RWPE1 (cell line): ENCODE measurements around the gene GNG4.

Experiments used
- CTCF ChIA-PET: fragments of 350-600 bp; sonication (Branson Sonifier 250); formaldehyde crosslinking; extraction: SDS; loops from one replicate; lab custom pipeline; 2021; lab: Yijun Ruan, JAX
- POLR2A ChIA-PET: fragments of 400-600 bp; formaldehyde crosslinking; extraction: SDS; loops from one replicate; lab custom pipeline; 2020; ENCODE audit warnings: antibody characterized with exemption; ENCODE audit not compliant: low non-redundant PET; lab: Yijun Ruan, JAX
- DNase-seq: peaks from one replicate; pipeline ENCODE4 v3.0.0; 2012; ENCODE audit warnings: low spot score
- H3K27ac ChIP-seq: fragments of 450-650 bp; 2 replicates; pipeline ENCODE4 v1.5.1; 2017
- CTCF ChIP-seq: fragments of 450-650 bp; conservative IDR thresholded peaks from 2 replicates; pipeline ENCODE4 v1.5.1; 2017; ENCODE audit warnings: low read depth, mild to moderate bottlenecking

Gene GNG4

GRCh38 chr1:235513495-235514366, 135.9 kb downstream of the GNG4 start:
- DNase-seq = no peak
- POLR2A ChIA-PET = no interaction called here
- TF ChIP-seq CTCF = peak; percentile 92
- no peak overlapping the region for H3K27ac ChIP-seq
- CTCF ChIA-PET = interaction anchor here (0.6 to 1.1 kb wide), 9 partner anchors 9 to 1357 kb away, joined by 3 to 12 read pairs (median 4); partner anchors contain the start of gene B3GALNT2

GRCh38 chr1:235511470-235512240, 137.9 kb downstream of the GNG4 start:
- ChIA-PET POLR2A (no interaction called here), CTCF (interaction anchor here (0.6 kb wide), 1 partner anchor 51 kb away, joined by 5 read pairs; no protein-coding TSS in a partner anchor)
- TF ChIP-seq CTCF = no peak
- DNase-seq = no peak
- no peak overlapping the region for H3K27ac ChIP-seq

- POLR2A ChIA-PET = no interaction called here
- no peak for DNase-seq
- H3K27ac ChIP-seq = no peak overlapping the region
- CTCF ChIA-PET = interaction anchor here (0.6 kb wide), 1 partner anchor 51 kb away, joined by 5 read pairs; no protein-coding TSS in a partner anchor
- TF ChIP-seq CTCF = no peak
Measured at GRCh38 chr1:235510823-235511222, 138.8 kb downstream of the GNG4 start.

GRCh38 chr1:235507623-235508022, 142.0 kb downstream of the GNG4 start:
- ChIA-PET POLR2A (no interaction called here), CTCF (no interaction called here)
- H3K27ac ChIP-seq = no peak overlapping the region
- no peak for TF ChIP-seq CTCF
- DNase-seq = no peak

- TF ChIP-seq CTCF = peak; percentile 90
- ChIA-PET POLR2A (interaction anchor here (0.5 to 0.9 kb wide), 4 partner anchors 8 to 1006 kb away, joined by 3 to 5 read pairs (median 4); no protein-coding TSS in a partner anchor), CTCF (interaction anchor here (0.5 to 1.9 kb wide), 13 partner anchors 9 to 916 kb away, joined by 3 to 12 read pairs (median 3); no protein-coding TSS in a partner anchor)
- peak; percentile 97 for DNase-seq
- H3K27ac ChIP-seq = peak overlapping the region; percentile 99
Measured at GRCh38 chr1:235504494-235505222, 144.9 kb downstream of the GNG4 start.

- DNase-seq = no peak
- ChIA-PET POLR2A (interaction anchor here (0.5 to 0.9 kb wide), 3 partner anchors 9 to 1006 kb away, joined by 3 to 5 read pairs (median 4); no protein-coding TSS in a partner anchor), CTCF (interaction anchor here (0.5 to 1.9 kb wide), 11 partner anchors 10 to 915 kb away, joined by 3 to 12 read pairs (median 3); no protein-coding TSS in a partner anchor)
- peak within 1 kb of the TSS; percentile 99 for H3K27ac ChIP-seq
- TF ChIP-seq CTCF = no peak
Measured at GRCh38 chr1:235504122-235504493, 145.5 kb downstream of the GNG4 start, which contains the start of gene B3GALNT2. TSS of gene B3GALNT2 (minus strand) at chr1:235504452. CDS start at chr1:235504252, 200 bp downstream.
